Measurements from ENCODE around the gene AK9.

DNA sequence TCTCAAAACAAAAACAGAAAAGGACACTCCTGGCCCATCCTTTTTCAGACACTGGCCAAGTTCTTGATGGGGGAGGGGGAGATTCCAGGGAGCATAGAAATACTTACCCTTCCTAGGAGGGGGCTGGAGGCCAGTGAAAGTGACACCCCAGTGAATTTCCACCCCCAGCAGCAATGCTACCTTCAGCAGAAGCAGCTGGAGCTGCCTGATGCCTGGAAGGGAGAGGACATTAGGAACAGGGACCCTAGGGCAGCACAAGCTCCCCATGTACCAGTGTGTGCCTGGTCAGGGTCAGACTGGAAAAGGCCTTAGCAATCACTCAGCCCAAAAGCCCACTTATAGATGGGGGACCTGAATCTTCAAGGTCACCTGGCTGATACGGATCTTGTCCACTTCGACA lies 237.8 kb downstream of the AK9 start:
- TF ChIP-seq, protein P1, sequence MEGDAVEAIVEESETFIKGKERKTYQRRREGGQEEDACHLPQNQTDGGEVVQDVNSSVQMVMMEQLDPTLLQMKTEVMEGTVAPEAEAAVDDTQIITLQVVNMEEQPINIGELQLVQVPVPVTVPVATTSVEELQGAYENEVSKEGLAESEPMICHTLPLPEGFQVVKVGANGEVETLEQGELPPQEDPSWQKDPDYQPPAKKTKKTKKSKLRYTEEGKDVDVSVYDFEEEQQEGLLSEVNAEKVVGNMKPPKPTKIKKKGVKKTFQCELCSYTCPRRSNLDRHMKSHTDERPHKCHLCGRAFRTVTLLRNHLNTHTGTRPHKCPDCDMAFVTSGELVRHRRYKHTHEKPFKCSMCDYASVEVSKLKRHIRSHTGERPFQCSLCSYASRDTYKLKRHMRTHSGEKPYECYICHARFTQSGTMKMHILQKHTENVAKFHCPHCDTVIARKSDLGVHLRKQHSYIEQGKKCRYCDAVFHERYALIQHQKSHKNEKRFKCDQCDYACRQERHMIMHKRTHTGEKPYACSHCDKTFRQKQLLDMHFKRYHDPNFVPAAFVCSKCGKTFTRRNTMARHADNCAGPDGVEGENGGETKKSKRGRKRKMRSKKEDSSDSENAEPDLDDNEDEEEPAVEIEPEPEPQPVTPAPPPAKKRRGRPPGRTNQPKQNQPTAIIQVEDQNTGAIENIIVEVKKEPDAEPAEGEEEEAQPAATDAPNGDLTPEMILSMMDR (IDR thresholded peaks at IDR 0.05; ENCODE audit: poor library complexity): no peak
- TF ChIP-seq EZH2 (IDR thresholded peaks at IDR 0.05; ENCODE audit: borderline replicate concordance) (no peak), EZH2phosphoT487 (IDR thresholded peaks at IDR 0.05; ENCODE audit: low read depth, severe bottlenecking, unreplicated experiment) (no peak)

Data from hepatocyte (in vitro differentiated cells).